Measurements from ENCODE around the gene DENND1B.

Gene DENND1B

GRCh38 chr1:197637406-197637805 is 137.9 kb downstream of the DENND1B start:
- no peak for TF ChIP-seq CTCF (IDR thresholded peaks at IDR 0.05; ENCODE audit: low read depth, low read length)
- DNase-seq (ENCODE audit: extremely low read depth, low read depth): no peak

- no peak for DNase-seq (ENCODE audit: extremely low read depth, low read depth)
Measured at GRCh38 chr1:197633447-197634078, 141.7 kb downstream of the DENND1B start.

GRCh38 chr1:197632651-197633050 is 142.6 kb downstream of the DENND1B start:
- no peak for DNase-seq (ENCODE audit: extremely low read depth, low read depth)
- no peak for TF ChIP-seq CTCF (IDR thresholded peaks at IDR 0.05; ENCODE audit: low read depth, low read length)

More at GRCh38 chr1:197633447-197634078, 141.7 kb downstream of the DENND1B start:
- TF ChIP-seq CTCF (IDR thresholded peaks at IDR 0.05; ENCODE audit: low read depth, low read length): no peak

- DNase-seq (ENCODE audit: extremely low read depth, low read depth): no peak
- TF ChIP-seq CTCF (IDR thresholded peaks at IDR 0.05; ENCODE audit: low read depth, low read length): no peak
Measured at GRCh38 chr1:197632005-197632404, 143.3 kb downstream of the DENND1B start.

- TF ChIP-seq CTCF (IDR thresholded peaks at IDR 0.05; ENCODE audit: low read depth, low read length): no peak
- DNase-seq (ENCODE audit: extremely low read depth, low read depth): no peak
Measured at GRCh38 chr1:197622371-197622770, 152.9 kb downstream of the DENND1B start.

- no peak for TF ChIP-seq CTCF (IDR thresholded peaks at IDR 0.05; ENCODE audit: low read depth, low read length)
- DNase-seq (ENCODE audit: extremely low read depth, low read depth): no peak
Measured at GRCh38 chr1:197621761-197622160, 153.5 kb downstream of the DENND1B start.

GRCh38 chr1:197620714-197621163 is 154.5 kb downstream of the DENND1B start:
- TF ChIP-seq CTCF (IDR thresholded peaks at IDR 0.05; ENCODE audit: low read depth, low read length): no peak

More at GRCh38 chr1:197620714-197621163, 154.5 kb downstream of the DENND1B start:
- no peak for DNase-seq (ENCODE audit: extremely low read depth, low read depth)

Data from AG09319 (cell line).